HG03342 (cell line): Measurements from ENCODE around the gene MAT2B.
A peak's percentile ranks its signal among the peaks of the same experiment; 100 is the strongest.

Experiments
- ATAC-seq: cut with Tn5 transposase; IDR thresholded peaks from one replicate; pipeline ENCODE4 v1.9.1; 2021; ENCODE audit warnings: mild to moderate bottlenecking, moderate library complexity; ENCODE audit not compliant: unreplicated experiment

MAT2B gene

DNA sequence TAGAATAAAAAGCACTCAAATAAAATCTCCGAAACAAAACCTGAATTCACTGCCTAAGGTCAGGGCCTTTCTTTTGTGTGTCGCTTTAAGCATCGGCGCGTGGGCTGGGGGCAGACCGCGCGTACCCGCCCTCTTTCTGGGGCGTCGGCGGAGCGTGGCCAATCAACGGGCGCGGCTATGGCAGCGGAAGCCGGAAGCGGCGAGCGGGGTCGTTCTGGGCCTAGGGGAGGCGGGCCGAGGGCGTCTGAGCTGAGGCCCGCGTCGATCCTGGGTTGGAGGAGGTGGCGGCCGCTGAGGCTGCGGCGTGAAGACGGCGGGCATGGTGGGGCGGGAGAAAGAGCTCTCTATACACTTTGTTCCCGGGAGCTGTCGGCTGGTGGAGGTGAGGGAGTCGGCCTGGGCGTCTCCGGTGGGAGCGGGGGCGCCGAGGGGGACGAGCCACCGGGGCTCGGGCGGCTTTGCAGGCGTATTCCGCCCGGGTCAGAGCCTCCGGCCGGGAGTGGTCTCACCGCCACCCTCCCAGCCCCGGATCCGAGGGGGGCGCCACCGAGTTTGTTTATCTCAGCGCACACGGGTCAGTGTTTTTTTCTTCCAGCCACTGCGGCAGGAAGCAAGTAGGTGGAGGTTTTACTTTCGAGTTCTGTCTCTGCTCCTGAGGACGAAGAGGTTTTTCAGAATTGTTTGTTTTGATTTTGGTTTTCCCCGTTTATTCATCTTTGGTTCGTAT, at the start of gene MAT2B:
Gene MAT2B, plus strand, starts transcription at position 252 of the 727 bp plus-strand sequence. Its CDS starts 68 bp downstream, at position 320.
- ATAC-seq = peak; percentile 87

DNA sequence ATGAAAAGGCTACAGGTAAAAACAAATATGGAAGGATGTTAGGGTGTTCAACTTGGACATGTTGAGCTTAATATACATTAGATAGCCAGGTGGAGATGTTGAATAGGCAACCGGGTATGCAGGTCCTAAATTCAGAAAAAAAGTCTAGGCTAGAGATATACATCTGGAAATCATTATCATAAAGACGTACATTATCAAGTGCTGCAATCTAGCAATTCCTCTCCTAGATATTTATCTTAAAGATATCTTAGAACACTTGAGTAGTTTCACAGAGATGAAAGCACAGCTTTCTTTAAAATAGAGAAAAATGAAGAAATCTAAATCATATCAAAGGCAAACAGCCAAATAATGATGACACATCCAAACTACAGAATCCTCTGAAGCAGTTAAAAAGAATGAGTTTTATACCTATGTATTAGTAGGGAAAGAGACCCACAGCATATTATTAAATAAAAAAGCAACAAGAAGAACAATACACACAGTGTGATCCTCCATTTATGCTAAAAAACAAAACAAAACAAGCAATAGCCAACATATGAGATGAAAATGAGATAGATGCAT, 49.3 kb upstream of the MAT2B start:
- no peak for ATAC-seq

DNA sequence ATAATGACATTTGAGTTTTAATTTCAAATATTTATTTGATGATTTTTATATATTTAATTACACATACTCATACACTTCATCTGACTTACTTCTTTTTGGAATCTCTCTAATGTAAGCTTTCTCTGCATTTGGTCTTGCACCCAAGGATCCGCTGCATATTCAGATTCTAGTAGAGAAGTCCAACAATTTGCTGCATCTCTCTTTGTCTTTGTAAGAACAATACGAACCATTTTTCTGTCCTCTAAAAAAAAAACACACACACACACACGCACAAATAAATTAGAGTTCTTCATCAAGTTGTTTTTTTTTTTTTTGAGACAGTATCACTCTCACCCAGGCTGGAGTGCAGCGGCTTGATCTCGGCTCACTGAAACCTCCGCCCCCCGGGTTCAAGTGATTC, 48.6 kb upstream of the MAT2B start:
- ATAC-seq = no peak

DNA sequence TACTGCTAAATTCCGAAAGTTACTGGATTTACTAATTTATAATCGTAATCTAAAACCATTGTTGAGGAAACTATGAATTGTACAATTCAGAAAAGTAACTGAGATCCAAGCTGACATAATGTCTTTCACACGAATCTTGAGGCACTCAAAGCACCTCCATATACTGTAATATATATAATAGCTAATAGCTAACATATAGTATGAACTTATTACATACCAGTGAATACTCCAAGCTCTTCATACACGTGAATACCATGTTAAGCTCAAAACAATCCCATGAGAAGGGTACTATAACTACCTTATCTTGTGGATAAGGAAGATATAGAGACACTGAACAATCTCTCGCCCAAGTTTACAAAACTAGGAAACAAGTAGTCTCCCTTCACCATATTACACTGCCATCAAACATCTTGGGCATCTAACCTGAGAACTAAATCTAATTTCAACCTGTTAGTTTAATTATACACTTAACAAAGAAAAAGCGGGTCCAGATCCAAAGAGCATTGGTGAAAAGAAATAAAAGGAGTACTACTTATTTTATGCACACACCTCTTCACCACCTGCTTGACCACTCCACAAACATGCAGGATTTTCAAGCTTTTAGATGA, 46.5 kb upstream of the MAT2B start:
- ATAC-seq = no peak

DNA sequence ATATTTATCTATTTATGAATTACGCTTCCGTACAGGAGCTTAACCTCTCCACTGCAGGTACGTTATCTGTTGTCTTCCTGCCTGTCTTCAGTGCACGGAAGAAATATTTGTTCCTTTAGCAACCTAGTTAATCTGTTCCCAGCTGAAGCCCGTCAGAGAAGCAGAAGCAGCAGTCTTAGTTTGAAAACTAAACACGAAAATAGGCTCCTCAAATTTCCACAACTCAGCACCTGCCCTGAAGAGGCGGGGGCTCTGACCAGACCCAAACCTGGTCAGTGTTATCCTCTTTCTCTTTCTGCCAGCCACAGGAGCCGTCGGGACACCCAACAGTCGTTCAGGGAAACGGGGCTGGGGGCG, 46.0 kb upstream of the MAT2B start:
- peak; percentile 3 for ATAC-seq

DNA sequence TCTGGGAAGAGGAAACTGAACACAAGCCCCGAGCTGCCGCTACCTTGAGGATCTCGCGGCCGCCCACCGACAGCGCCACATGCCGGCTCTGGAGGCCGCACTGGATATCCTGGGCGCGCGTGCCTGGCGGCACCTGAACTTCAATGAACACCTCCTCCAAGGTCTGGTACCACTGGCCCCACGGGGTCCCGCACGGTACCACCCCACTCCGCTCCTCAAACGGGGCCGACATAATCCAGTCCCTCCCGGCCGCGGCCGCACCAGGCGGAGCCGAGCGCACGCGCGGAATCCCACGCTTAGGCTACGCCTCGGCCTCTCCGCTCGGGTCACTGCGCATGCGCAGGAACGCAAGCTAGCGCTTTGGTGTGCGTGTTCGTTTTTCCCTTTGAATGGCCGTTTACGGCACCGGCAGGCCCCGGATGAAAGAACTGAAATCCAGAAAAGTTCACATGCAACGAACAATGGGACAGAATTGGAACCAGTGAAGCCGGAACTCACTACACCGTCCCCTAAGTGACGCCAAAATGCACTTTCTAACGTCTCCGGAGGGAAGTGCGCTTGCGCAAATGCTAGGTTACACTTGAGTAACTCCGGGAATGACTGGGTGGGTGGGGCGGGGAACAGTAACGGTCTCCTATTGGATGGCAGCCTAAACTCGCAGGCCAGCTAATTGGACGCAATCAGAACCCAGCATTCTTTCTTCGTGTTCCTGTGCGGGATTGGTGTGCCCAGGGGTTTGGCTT, 45.4 kb upstream of the MAT2B start, which contains the start of gene NUDCD2:
Gene NUDCD2, minus strand, starts transcription at position 284 of the 743 bp plus-strand sequence. Its CDS starts 52 bp downstream, at position 232.
- ATAC-seq = peak; percentile 82

DNA sequence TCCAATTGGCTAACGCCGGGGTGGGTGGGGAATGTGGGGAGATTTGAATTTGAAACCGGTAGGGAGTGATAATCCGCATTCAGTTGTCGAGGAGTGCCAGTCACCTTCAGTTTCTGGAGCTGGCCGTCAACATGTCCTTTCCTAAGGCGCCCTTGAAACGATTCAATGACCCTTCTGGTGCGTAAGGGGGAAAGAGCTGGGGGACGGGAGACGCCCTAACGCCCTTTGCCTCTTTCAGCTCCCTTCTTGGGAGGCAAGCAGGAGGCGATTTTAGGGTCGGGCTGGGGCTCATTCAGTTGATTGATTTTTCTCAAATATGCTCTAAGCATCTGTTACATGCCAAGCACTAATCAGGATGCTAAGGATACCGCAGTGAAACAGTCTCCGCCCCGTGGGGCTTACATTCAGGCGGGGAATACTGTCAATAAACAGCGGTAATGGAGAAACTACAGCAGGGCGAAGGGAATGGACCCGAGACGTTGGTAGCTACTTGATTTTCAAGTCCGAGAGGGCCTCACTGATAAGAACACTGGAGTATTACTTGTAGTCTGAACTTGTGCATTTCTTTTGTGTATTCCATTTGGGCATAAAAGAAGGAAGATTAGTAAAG, 44.8 kb upstream of the MAT2B start, which contains the start of gene HMMR:
Gene HMMR, plus strand, starts transcription at position 71 of the 610 bp plus-strand sequence. Its CDS starts 61 bp downstream, at position 132.
- ATAC-seq = no peak

DNA sequence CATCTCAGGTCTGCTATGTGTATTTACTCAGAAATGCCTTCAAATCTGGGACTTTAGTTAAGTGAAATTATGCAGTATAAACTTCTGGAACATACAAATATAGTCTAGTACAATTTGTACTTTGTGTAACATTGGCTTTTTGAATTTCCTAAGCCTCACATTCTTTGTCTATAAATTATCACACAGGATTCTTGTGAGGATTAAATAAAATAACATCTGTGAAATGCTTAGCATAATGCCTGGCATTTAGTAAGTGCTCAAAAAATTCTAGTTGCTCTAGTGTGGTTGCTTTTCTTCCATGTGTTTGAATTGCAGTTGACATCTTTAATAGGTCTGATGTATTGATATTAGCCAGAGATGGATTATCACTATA, 42.4 kb upstream of the MAT2B start:
- no peak for ATAC-seq

DNA sequence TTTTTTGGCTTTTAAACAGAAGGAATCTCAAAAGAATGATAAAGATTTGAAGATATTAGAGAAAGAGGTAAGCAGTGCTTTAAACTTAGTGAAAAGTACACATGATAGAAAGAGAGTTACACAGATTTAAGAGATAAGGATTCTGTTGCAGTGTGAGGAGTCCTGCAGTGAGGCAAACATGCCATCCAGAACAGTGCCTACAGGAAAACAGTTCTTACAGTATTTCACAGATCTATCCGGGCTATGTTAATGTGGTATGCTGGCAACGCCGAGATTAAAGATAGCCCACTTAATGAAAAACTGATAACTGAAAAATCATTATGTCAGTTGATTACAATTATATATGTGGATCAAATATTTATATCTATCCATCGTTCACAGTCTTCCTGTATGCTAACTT, 37.7 kb upstream of the MAT2B start:
- ATAC-seq = no peak

DNA sequence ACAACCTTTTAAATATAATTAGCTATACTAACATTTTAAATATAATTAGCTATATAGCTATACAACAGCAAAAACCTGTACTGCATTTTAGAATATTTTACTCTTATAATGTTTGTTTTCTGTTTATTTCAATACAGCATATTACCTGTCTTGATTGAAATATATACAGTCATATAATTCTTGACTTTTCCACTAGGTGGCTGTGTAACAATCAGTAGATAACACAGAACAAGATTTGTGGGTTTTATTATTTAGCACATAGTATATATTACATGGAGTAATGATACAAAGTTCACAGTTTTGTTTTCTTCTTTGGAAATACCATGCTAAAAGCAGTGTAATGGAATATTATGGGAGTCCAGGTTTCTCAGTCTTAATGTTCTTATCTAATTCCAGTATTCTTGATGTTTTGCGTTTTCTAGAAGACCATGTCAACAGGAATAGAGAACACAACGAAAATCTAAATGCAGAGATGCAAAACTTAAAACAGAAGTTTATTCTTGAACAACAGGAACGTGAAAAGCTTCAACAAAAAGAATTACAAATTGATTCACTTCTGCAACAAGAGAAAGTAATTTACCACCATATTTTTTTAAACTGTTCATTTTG, 31.7 kb upstream of the MAT2B start:
- ATAC-seq = peak; percentile 93

DNA sequence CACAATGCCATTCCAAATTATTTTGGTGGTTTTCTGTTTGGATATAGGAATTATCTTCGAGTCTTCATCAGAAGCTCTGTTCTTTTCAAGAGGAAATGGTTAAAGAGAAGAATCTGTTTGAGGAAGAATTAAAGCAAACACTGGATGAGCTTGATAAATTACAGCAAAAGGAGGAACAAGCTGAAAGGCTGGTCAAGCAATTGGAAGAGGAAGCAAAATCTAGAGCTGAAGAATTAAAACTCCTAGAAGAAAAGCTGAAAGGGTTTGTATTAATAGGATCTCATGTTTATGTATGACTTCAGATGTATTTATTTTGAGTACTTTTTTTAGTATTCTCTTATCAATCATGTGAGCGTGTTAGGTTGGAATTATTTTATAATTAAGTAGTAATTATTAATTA, 30.0 kb upstream of the MAT2B start:
- ATAC-seq = no peak

DNA sequence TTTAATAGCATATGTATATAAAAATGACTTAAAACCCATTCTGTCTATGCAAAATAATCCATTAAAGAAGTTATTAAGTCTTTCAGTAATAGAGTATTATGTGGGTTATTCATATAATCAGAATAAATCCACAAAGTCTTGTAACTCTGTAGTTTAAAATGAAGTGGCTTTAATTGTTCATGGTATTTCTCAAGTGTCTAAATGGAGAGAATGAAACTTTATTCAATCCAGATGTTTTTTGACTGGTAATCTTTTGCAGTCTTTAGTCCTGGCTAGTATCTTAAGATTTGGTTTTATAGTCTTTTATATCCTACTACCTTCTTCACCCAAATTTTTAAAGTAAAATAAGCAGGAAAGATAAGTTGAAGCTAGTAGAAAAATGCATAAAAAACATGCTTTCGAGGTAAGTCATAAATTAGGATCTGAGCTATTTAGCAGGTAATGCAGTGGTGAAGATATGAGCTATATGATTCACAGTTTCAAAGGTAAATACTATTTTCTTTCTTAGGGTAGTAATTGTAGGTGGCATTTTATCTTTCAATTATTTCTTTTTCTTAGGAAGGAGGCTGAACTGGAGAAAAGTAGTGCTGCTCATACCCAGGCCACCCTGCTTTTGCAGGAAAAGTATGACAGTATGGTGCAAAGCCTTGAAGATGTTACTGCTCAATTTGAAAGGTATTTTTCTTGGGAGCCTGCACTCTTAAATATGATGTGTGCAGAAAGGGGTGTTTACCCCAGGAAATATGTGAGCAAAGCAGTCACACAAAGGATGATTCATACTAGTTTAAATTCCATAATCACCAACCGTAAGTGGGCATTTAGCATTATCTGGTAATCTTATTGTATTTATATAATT, 27.1 kb upstream of the MAT2B start:
- no peak for ATAC-seq

DNA sequence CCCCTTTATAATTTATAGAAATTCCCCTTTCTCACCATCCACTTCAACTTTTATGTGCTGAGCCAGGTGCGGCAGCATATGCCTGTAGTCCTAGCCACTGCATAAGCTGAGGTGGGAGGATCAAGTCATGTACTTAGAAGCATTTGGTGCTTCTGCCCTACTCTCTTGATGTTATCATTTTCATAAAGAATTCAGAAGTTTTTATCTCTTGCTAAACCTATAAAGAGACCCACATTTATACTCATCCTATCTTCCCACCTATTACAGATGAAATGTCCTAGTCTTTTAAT, 26.5 kb upstream of the MAT2B start:
- ATAC-seq = no peak

DNA sequence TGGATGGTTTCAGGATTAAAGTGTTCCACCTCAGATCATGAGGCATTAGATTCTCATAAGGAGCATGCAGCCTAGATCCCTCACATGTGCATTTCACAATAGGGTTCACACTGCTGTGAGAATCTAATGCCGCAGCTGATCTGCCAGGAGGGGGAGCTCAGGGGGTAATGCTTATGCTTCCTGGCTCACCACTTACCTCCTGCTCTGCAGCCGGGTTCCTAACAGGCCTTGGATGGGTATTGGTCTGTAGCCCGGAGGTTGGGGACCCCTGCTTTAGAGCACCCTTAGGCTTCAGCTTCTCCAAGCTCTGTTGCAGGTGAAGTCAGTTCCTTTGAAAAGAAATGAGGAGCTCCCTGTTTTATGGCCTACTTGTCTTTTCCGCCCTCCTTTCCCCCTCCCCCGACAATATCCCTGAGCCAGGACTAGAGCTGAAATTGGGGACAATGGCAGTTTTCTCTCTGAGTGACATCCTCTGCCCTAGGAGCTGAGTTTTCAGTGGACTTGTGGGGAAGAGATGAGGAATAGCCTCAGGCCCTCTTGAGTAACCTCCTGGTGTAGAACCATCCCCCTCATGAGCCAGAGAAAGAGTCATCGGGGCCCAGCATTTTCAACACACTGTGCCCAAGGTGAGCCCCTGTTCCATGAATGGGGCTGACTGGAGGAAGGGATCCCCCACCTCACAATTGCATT, 16.2 kb upstream of the MAT2B start:
- ATAC-seq = no peak

DNA sequence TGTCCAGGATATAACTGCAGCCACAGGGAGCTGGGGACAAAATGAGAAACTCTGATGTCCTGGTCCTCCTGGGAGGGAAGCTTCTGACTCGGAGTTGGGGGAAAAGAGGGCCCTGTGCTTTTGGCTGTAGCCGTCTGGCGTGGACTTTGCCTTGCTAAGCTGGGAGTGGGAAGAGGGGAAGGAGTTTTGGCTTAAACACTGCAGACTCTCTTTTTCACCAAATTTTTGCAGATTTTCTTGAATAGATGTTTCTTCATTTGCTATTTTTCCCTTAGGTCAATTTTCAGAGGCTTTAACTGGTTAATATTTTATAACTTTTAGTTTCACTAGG, 15.7 kb upstream of the MAT2B start:
- ATAC-seq = no peak

DNA sequence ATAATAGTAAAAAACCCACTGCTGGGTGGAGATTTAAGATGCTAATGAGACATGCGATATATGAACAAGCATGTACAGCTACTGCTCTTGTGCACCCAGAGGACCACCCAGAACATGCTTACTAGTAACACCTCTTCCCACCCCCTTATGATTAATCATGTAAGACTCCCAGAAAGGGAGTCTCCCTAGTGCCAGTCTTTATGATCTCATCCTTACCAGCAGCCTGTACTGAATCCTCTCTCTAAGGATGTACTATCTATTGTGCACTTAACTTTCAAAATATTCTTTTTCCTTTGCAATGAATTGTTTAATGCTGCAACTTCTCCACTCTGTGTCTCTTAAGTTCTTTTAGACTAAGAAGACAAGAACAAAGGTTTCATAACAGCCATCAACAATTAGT, 9.1 kb upstream of the MAT2B start:
- ATAC-seq = no peak

DNA sequence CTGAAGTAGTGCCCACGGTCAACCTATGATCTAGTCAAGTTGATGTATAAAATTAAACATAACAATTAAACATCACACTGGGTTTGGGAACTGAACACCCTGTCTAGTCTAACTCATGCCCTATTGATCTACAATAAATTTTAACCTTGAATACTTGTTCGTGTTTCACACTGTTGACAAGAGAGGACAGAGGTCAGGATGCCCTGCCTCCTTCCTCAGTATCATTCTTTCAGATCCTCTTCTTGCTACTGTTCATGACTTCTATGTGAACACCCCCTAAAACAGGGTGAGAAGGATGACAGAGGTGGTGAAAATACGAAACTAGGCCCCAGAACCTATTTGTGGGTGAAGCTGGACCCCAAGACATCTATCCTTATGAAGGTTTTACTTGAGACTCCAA, 8.1 kb upstream of the MAT2B start:
- no peak for ATAC-seq

DNA sequence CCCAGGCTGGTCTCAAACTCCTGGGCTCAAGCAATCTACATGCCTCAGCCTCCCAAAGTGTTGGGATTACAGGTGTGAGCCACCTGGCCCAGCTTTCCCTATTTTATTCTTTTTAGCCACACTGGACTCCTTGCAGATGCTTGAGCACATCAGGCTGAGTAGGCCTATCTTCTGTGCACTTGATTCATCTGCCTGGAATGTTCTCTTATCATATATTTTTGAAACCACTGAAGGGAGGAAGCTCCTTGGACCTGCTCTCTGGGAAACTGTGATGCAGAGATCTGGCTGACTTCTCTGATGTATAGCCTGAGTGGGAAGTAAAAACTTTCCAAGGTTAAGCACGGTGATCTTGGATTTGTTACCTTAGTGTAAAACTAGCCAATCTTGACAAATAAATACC, 6.5 kb upstream of the MAT2B start:
- ATAC-seq = no peak

DNA sequence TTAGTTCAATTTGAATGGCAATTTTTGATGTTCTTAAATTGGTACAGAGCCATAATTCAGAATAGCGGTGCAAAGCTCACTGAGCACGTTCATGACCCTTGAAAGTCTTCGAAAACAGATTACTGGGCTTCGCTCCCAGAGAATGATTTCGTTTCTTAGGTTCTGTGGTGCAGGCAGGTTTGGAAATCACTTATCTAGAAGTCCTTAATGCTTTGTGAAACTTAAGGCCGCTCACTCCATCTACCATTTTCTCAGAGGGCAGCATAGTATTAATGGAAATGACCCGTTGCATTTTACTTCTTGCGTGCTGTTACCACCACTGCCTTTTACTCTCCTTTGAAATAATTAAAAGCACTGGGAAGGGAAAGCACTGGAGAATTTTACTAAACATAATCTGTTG, 2.9 kb upstream of the MAT2B start:
- ATAC-seq = no peak
